GM18517 (cell line): ENCODE results near the gene ITGB4.

ENCODE experiments used
- ATAC-seq: cut with Tn5 transposase; IDR thresholded peaks from one replicate; pipeline ENCODE4 v1.9.1; 2021; ENCODE audit warnings: mild to moderate bottlenecking, moderate library complexity; ENCODE audit not compliant: unreplicated experiment

Gene ITGB4

GRCh38 chr17:75720656-75721462, at the start of gene ITGB4:
Gene ITGB4 (plus strand): TSS chr17:75721459. CDS start chr17:75724704, 3,245 bp downstream.
- ATAC-seq: no peak

- no peak for ATAC-seq
These were observed 49.2 kb upstream of the ITGB4 start for GRCh38 chr17:75672011-75672410.

GRCh38 chr17:75673487-75673886, 47.8 kb upstream of the ITGB4 start:
- no peak for ATAC-seq

GRCh38 chr17:75676461-75676860, 44.8 kb upstream of the ITGB4 start:
- ATAC-seq: no peak

- ATAC-seq: no peak
These were observed 41.5 kb upstream of the ITGB4 start for GRCh38 chr17:75679706-75680211.

GRCh38 chr17:75680431-75680830, 40.8 kb upstream of the ITGB4 start:
- no peak for ATAC-seq

- no peak for ATAC-seq
These were observed 40.0 kb upstream of the ITGB4 start for GRCh38 chr17:75681289-75681688.

- no peak for ATAC-seq
These were observed 37.7 kb upstream of the ITGB4 start for GRCh38 chr17:75683583-75683982.

GRCh38 chr17:75684249-75684648, 37.0 kb upstream of the ITGB4 start:
- no peak for ATAC-seq

- ATAC-seq: no peak
These were observed 36.3 kb upstream of the ITGB4 start for GRCh38 chr17:75684924-75685323.

GRCh38 chr17:75685499-75685898, 35.8 kb upstream of the ITGB4 start:
- ATAC-seq: no peak

GRCh38 chr17:75688209-75688825, 32.9 kb upstream of the ITGB4 start:
- ATAC-seq: no peak

- ATAC-seq: no peak
These were observed 31.8 kb upstream of the ITGB4 start for GRCh38 chr17:75689441-75689873.

GRCh38 chr17:75691371-75691791, 29.9 kb upstream of the ITGB4 start:
- no peak for ATAC-seq

- ATAC-seq: no peak
These were observed 29.2 kb upstream of the ITGB4 start for GRCh38 chr17:75691801-75692626.

- ATAC-seq: no peak
These were observed 28.3 kb upstream of the ITGB4 start for GRCh38 chr17:75692976-75693375.

GRCh38 chr17:75693500-75694481, 27.5 kb upstream of the ITGB4 start:
- ATAC-seq: no peak

GRCh38 chr17:75694536-75694935, 26.7 kb upstream of the ITGB4 start:
- ATAC-seq: no peak

- no peak for ATAC-seq
These were observed 26.0 kb upstream of the ITGB4 start for GRCh38 chr17:75695141-75695829.
